Measurements from ENCODE around the gene MARCHF9.

GRCh38 chr12:57717131-57717530 is 37.8 kb upstream of the MARCHF9 start:
- TF ChIP-seq, protein P1, sequence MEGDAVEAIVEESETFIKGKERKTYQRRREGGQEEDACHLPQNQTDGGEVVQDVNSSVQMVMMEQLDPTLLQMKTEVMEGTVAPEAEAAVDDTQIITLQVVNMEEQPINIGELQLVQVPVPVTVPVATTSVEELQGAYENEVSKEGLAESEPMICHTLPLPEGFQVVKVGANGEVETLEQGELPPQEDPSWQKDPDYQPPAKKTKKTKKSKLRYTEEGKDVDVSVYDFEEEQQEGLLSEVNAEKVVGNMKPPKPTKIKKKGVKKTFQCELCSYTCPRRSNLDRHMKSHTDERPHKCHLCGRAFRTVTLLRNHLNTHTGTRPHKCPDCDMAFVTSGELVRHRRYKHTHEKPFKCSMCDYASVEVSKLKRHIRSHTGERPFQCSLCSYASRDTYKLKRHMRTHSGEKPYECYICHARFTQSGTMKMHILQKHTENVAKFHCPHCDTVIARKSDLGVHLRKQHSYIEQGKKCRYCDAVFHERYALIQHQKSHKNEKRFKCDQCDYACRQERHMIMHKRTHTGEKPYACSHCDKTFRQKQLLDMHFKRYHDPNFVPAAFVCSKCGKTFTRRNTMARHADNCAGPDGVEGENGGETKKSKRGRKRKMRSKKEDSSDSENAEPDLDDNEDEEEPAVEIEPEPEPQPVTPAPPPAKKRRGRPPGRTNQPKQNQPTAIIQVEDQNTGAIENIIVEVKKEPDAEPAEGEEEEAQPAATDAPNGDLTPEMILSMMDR (IDR thresholded peaks at IDR 0.05): no peak
- TF ChIP-seq POLR2A (IDR thresholded peaks at IDR 0.05): no peak
